ENCODE measurements around the gene ZBTB43. TPM values are rescaled to one million over a fixed set of nuclear protein-coding genes. Genes with fewer than 3 reads are reported as not detected.

The ZBTB43 gene
- total RNA-seq, 1 experiment from 2014 or later = 15.4 TPM

DNA sequence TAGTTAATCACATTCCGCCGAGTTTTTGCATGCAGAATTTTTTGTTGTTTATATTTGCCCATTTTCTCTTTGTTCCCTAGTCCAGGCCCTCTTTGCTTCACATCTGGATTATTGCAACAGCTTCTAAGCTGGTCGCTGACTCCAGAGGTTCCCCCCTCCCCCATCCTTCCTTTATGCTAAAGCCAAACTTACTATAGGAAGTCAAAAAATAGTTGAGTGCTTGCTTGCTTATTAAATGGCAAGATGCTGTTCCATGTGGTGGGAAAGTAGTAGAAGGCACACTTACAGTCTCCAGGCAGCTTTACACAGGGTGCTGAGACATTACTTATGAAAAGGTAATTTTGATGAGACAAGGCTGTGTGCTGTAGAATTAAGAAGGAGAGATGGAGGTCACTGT lies 56.9 kb downstream of the ZBTB43 start (continued):
- TF ChIP-seq, protein P1, sequence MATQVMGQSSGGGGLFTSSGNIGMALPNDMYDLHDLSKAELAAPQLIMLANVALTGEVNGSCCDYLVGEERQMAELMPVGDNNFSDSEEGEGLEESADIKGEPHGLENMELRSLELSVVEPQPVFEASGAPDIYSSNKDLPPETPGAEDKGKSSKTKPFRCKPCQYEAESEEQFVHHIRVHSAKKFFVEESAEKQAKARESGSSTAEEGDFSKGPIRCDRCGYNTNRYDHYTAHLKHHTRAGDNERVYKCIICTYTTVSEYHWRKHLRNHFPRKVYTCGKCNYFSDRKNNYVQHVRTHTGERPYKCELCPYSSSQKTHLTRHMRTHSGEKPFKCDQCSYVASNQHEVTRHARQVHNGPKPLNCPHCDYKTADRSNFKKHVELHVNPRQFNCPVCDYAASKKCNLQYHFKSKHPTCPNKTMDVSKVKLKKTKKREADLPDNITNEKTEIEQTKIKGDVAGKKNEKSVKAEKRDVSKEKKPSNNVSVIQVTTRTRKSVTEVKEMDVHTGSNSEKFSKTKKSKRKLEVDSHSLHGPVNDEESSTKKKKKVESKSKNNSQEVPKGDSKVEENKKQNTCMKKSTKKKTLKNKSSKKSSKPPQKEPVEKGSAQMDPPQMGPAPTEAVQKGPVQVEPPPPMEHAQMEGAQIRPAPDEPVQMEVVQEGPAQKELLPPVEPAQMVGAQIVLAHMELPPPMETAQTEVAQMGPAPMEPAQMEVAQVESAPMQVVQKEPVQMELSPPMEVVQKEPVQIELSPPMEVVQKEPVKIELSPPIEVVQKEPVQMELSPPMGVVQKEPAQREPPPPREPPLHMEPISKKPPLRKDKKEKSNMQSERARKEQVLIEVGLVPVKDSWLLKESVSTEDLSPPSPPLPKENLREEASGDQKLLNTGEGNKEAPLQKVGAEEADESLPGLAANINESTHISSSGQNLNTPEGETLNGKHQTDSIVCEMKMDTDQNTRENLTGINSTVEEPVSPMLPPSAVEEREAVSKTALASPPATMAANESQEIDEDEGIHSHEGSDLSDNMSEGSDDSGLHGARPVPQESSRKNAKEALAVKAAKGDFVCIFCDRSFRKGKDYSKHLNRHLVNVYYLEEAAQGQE (IDR thresholded peaks at IDR 0.05; ENCODE audit: low read depth) = no peak

DNA sequence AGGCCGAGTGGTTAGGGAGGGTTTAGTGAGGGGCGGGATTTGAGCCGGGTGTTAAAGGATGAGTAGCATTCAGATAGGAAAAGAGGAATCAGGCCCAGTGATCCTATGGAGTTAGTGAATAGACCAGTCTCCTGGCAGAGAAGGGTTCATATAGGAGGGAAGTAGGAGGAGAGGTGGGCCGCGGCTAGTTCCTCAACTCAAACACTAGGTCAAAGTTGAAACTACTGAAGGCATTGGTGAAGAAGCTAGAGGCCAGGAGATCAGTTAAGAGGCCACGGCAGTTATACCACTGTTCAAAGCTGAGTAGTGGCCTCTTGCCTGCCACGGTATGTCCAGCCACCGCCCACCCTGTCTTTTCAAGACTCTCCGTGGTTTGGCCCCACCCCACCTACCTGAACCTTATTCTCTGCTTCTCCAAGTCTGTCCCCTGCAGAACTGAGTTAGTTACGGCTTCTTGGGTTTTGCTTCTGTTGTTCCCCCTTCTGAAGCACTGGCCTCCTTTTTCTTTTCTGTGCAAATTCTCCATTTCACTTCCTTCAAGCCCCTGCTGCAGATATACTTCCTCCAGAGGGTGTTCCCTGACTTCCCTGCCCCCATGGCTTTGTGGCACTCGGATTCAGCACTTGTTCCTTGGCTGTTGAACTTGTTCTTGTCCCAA lies 57.4 kb downstream of the ZBTB43 start:
- H3K27ac ChIP-seq (ENCODE audit: low read depth, low read length) = no peak overlapping the region
- peaks cover 4 to 8% of the 10 kb centered on the region in 2 experiments; a peak in 1 of 4 replicates for H3K36me3 ChIP-seq (ENCODE audit: control insufficient read depth in 1 of 2, insufficient read depth in 2 of 2, low read length in 2 of 2)
- ATAC-seq (no peak), DNase-seq (ENCODE audit: low read depth, low spot score) (no peak)
- H3K9me3 ChIP-seq (ENCODE audit: control insufficient read depth in 1 of 2, insufficient read depth in 1 of 2, low read depth in 1 of 2, low read length in 2 of 2) = no peaks in the 10 kb centered on the region
- no peaks in the 10 kb centered on the region for H4K20me1 ChIP-seq (ENCODE audit: insufficient read depth)
- ChIA-PET POLR2A (no interaction called here), CTCF (no interaction called here), RAD21 (ENCODE audit: low non-redundant PET in 1 of 2, low total read pairs in 2 of 2, uncharacterized antibody in 2 of 2, unreplicated experiment in 2 of 2) (no interaction called here)
- H3K9me2 ChIP-seq (ENCODE audit: insufficient read depth) = no peaks in the 10 kb centered on the region
- H3K27me3 ChIP-seq (ENCODE audit: insufficient read depth, low read length) = no peaks in the 10 kb centered on the region
- H3K9ac ChIP-seq (ENCODE audit: low read length) = no peak overlapping the region
- TSS peak; percentile 55 for BruUV-seq (replicated peaks)
- peaks cover 43% of the 10 kb centered on the region for H3K79me2 ChIP-seq (ENCODE audit: insufficient read depth, low read length)
- peak overlapping the region; percentile 57 to 89 for H3K4me3 ChIP-seq (replicated peaks in 1 of 2; ENCODE audit: low read depth in 1 of 2, low read length in 2 of 2)
- TF ChIP-seq EGR1 (IDR thresholded peaks at IDR 0.05; ENCODE audit: low read depth) (no peak), SRF (IDR thresholded peaks at IDR 0.05; ENCODE audit: low read depth) (no peak), ELF1 (IDR thresholded peaks at IDR 0.05; ENCODE audit: borderline replicate concordance, low read depth) (no peak), ZFX (IDR thresholded peaks at IDR 0.05) (no peak), EZH2 (IDR thresholded peaks at IDR 0.05) (no peak), YY1 (IDR thresholded peaks at IDR 0.05; ENCODE audit: extremely low read depth, insufficient replicate concordance, low read depth, low read length) (no peak)
- TF ChIP-seq, protein P2, sequence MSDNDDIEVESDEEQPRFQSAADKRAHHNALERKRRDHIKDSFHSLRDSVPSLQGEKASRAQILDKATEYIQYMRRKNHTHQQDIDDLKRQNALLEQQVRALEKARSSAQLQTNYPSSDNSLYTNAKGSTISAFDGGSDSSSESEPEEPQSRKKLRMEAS (IDR thresholded peaks at IDR 0.05) = no peak
- TF ChIP-seq, protein P3, sequence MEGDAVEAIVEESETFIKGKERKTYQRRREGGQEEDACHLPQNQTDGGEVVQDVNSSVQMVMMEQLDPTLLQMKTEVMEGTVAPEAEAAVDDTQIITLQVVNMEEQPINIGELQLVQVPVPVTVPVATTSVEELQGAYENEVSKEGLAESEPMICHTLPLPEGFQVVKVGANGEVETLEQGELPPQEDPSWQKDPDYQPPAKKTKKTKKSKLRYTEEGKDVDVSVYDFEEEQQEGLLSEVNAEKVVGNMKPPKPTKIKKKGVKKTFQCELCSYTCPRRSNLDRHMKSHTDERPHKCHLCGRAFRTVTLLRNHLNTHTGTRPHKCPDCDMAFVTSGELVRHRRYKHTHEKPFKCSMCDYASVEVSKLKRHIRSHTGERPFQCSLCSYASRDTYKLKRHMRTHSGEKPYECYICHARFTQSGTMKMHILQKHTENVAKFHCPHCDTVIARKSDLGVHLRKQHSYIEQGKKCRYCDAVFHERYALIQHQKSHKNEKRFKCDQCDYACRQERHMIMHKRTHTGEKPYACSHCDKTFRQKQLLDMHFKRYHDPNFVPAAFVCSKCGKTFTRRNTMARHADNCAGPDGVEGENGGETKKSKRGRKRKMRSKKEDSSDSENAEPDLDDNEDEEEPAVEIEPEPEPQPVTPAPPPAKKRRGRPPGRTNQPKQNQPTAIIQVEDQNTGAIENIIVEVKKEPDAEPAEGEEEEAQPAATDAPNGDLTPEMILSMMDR (IDR thresholded peaks at IDR 0.05 in 2 of 3, conservative IDR thresholded peaks at IDR 0.05 in 1 of 3; ENCODE audit: borderline replicate concordance in 1 of 3, insufficient read depth in 1 of 3, low read depth in 2 of 3, low read length in 2 of 3) = no peak
- TF ChIP-seq, protein P4, sequence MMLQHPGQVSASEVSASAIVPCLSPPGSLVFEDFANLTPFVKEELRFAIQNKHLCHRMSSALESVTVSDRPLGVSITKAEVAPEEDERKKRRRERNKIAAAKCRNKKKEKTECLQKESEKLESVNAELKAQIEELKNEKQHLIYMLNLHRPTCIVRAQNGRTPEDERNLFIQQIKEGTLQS (IDR thresholded peaks at IDR 0.05) = no peak
- H3K4me1 ChIP-seq (ENCODE audit: control insufficient read depth in 1 of 2, insufficient read depth in 2 of 2, low read length in 2 of 2) = peaks cover 7 to 20% of the 10 kb centered on the region in 2 experiments; a peak in 3 of 4 replicates
- intact Hi-C loops (cut with micrococcal nuclease) = no loop called here
- H2AFZ ChIP-seq (ENCODE audit: low read depth, low read length, poor library complexity, severe bottlenecking) = no peak overlapping the region
- H3K4me2 ChIP-seq (ENCODE audit: low read length) = peak overlapping the region; percentile 93

All from HCT116 (cell line).